H9 (cell line): ENCODE results near the gene MFSD1. TPM values are rescaled to one million over a fixed set of nuclear protein-coding genes. Genes with fewer than 3 reads are reported as not detected.

Experiments used
- DNase-seq: peaks from one replicate; pipeline ENCODE4 v3.0.0-alpha.2; 2017
- H2AFZ ChIP-seq: one replicate; pipeline ENCODE4 v1.6.1; 2013; ENCODE audit warnings: mild to moderate bottlenecking, low read length, control low read depth, moderate library complexity
- H2AK5ac ChIP-seq: 2 replicates; pipeline ENCODE4 v1.6.1; 2013; ENCODE audit warnings: low read length, control low read depth, mixed read lengths; ENCODE audit not compliant: insufficient read length
- H2BK120ac ChIP-seq: one replicate; pipeline ENCODE4 v1.6.1; 2013; ENCODE audit warnings: low read depth, mild to moderate bottlenecking, low read length, control low read depth, inconsistent platforms; ENCODE audit not compliant: poor library complexity, severe bottlenecking
- H2BK12ac ChIP-seq: 2 replicates; pipeline ENCODE4 v1.6.1; 2013; ENCODE audit warnings: low read length, control low read depth, mixed read lengths, low read depth; ENCODE audit not compliant: insufficient read length
- H2BK15ac ChIP-seq: 2 replicates; pipeline ENCODE4 v1.6.1; 2013; ENCODE audit warnings: low read depth, low read length, control low read depth
- H2BK20ac ChIP-seq: one replicate; pipeline ENCODE4 v1.6.1; 2013; ENCODE audit warnings: low read depth, mild to moderate bottlenecking, low read length, control low read depth, inconsistent platforms; ENCODE audit not compliant: poor library complexity, severe bottlenecking
- H2BK5ac ChIP-seq: 2 replicates; pipeline ENCODE4 v1.6.1; 2013; ENCODE audit warnings: low read length, control low read depth, mixed read lengths; ENCODE audit not compliant: insufficient read length
- H3K14ac ChIP-seq: 2 replicates; pipeline ENCODE4 v1.6.1; 2013; ENCODE audit warnings: low read length, control low read depth; ENCODE audit not compliant: insufficient read depth
- H3K18ac ChIP-seq: 2 replicates; pipeline ENCODE4 v1.6.1; 2013; ENCODE audit warnings: low read depth, mild to moderate bottlenecking, mixed read lengths, low read length, control low read depth; ENCODE audit not compliant: insufficient read length
- H3K23ac ChIP-seq: 2 replicates; pipeline ENCODE4 v1.6.1; 2013; ENCODE audit warnings: low read length, control low read depth, mixed read lengths, low read depth; ENCODE audit not compliant: insufficient read length
- H3K23me2 ChIP-seq: 2 replicates; pipeline ENCODE4 v1.6.1; 2013; ENCODE audit warnings: low read depth, mild to moderate bottlenecking, mixed read lengths, low read length, control low read depth; ENCODE audit not compliant: insufficient read length, poor library complexity, severe bottlenecking
- H3K27ac ChIP-seq: 2 replicates; pipeline ENCODE4 v1.5.1; 2013; ENCODE audit warnings: low read length, control low read depth, mixed read lengths, low read depth; ENCODE audit not compliant: insufficient read length
- H3K27me3 ChIP-seq: 2 replicates; pipeline ENCODE4 v1.6.1; 2013; ENCODE audit warnings: low read length, control low read depth, inconsistent platforms; ENCODE audit not compliant: insufficient read depth
- H3K4ac ChIP-seq: 2 replicates; pipeline ENCODE4 v1.6.1; 2013; ENCODE audit warnings: low read depth, mild to moderate bottlenecking, control low read depth, inconsistent platforms, low read length, moderate library complexity
- H3K4me1 ChIP-seq: 2 replicates; pipeline ENCODE4 v1.6.1; 2013; ENCODE audit warnings: low read length, control low read depth, inconsistent platforms; ENCODE audit not compliant: insufficient read depth
- H3K4me2 ChIP-seq: 2 replicates; pipeline ENCODE4 v1.6.1; 2013; ENCODE audit warnings: low read length, control low read depth, mixed read lengths; ENCODE audit not compliant: insufficient read length, insufficient read depth
- H3K56ac ChIP-seq: 2 replicates; pipeline ENCODE4 v1.6.1; 2013; ENCODE audit warnings: low read depth, mild to moderate bottlenecking, mixed read lengths, low read length, control low read depth; ENCODE audit not compliant: insufficient read length
- H3K79me1 ChIP-seq: 2 replicates; pipeline ENCODE4 v1.6.1; 2013; ENCODE audit warnings: low read depth, mild to moderate bottlenecking, moderate library complexity, low read length, control low read depth, inconsistent platforms; ENCODE audit not compliant: insufficient read depth, poor library complexity, severe bottlenecking
- H3K79me2 ChIP-seq: 2 replicates; pipeline ENCODE4 v1.6.1; 2013; ENCODE audit warnings: low read length, control low read depth, inconsistent platforms; ENCODE audit not compliant: insufficient read depth
- H3K9ac ChIP-seq: 2 replicates; pipeline ENCODE4 v1.6.1; 2013; ENCODE audit warnings: low read length, control low read depth, mixed read lengths; ENCODE audit not compliant: insufficient read length; ENCODE audit errors: extremely low read depth
- H3K9me3 ChIP-seq: one replicate; pipeline ENCODE4 v1.6.1; 2013; ENCODE audit warnings: low read depth, low read length, inconsistent platforms; ENCODE audit not compliant: control insufficient read depth
- H3T11ph ChIP-seq: one replicate; pipeline ENCODE4 v1.6.1; 2013; ENCODE audit warnings: mild to moderate bottlenecking, low read length, control low read depth, inconsistent platforms
- H4K20me1 ChIP-seq: one replicate; pipeline ENCODE4 v1.6.1; 2013; ENCODE audit not compliant: control insufficient read depth, insufficient read length, insufficient read depth
- H4K5ac ChIP-seq: 2 replicates; pipeline ENCODE4 v1.6.1; 2013; ENCODE audit warnings: low read depth, mild to moderate bottlenecking, mixed read lengths, low read length, control low read depth; ENCODE audit not compliant: insufficient read length
- H4K8ac ChIP-seq: replicated peaks from 2 replicates; pipeline ENCODE4 v1.6.1; 2013; ENCODE audit warnings: low read length, control low read depth, mixed read lengths, low read depth; ENCODE audit not compliant: insufficient read length
- H4K91ac ChIP-seq: 2 replicates; pipeline ENCODE4 v1.6.1; 2013; ENCODE audit warnings: low read depth, mild to moderate bottlenecking, moderate library complexity, mixed read lengths, low read length, control low read depth; ENCODE audit not compliant: insufficient read length
- H3K27ac Mint-ChIP-seq, 3 experiments: 2 replicates in 2 of 3; 3 replicates in 1 of 3; pipeline ENCODE4 v1.8.0; 2020 to 2021; ENCODE audit warnings: mixed read lengths in 3 of 3, mild to moderate bottlenecking in 1 of 3, moderate library complexity in 1 of 3
- H3K27me3 Mint-ChIP-seq: 2 replicates; pipeline ENCODE4 v1.8.0; 2021; ENCODE audit warnings: low read depth, mild to moderate bottlenecking, moderate library complexity, mixed read lengths
- H3K36me3 Mint-ChIP-seq, 3 experiments: 2 replicates in 2 of 3; 3 replicates in 1 of 3; pipeline ENCODE4 v1.8.0; 2020 to 2021; ENCODE audit warnings: low read depth in 3 of 3, mixed read lengths in 3 of 3; ENCODE audit not compliant: insufficient read depth in 1 of 3
- H3K4me1 Mint-ChIP-seq, 2 experiments: 2 replicates each; pipeline ENCODE4 v1.8.0; 2020; ENCODE audit warnings: mixed read lengths in 2 of 2
- H3K4me3 Mint-ChIP-seq, 2 experiments: 2 replicates in 1 of 2; 3 replicates in 1 of 2; pipeline ENCODE4 v1.8.0; 2020 to 2021; ENCODE audit warnings: mild to moderate bottlenecking in 2 of 2, mixed read lengths in 2 of 2, moderate library complexity in 1 of 2
- H3K9me3 Mint-ChIP-seq, 2 experiments: 2 replicates in 1 of 2; 3 replicates in 1 of 2; pipeline ENCODE4 v1.8.0; 2020; ENCODE audit warnings: mild to moderate bottlenecking in 2 of 2, mixed read lengths in 2 of 2, moderate library complexity in 1 of 2
- CTCF ChIP-seq: fragments of 200-600 bp; sonication (generic); conservative IDR thresholded peaks from 3 replicates; pipeline ENCODE4 v1.8.0; 2021; ENCODE audit warnings: antibody characterized with exemption, mild to moderate bottlenecking
- WGBS: extraction: QIAGEN DNeasy Blood & Tissue Kit; methylation state at CpG from one replicate; pipeline ENCODE4 v1.1.7; 2013; ENCODE audit warnings: missing lambda C conversion rate, low lambda C conversion rate, mixed read lengths; ENCODE audit not compliant: insufficient read length; ENCODE audit errors: extremely low coverage; 5-methylcytosine and 5-hydroxymethylcytosine counted together
- total RNA-seq: library from RNA; stranded (reverse); gene quantifications from 2 replicates; pipeline ENCODE4 v1.2.1, GENCODE V29; 2021

The MFSD1 gene
- total RNA-seq, 1 experiment from 2014 or later, result 9.5 TPM

GRCh38 chr3:158753854-158754253 lies 48.0 kb upstream of the MFSD1 start:
- H3K56ac ChIP-seq, result no peak overlapping the region
- H3K9ac ChIP-seq, result no peak overlapping the region
- H3T11ph ChIP-seq, result no peak overlapping the region
- no peak overlapping the region for H3K14ac ChIP-seq
- no CpG with 5 or more reads among the region's 5 CpGs for WGBS
- no peaks in the 10 kb centered on the region for H3K79me1 ChIP-seq
- H3K4me3 Mint-ChIP-seq, result no peak overlapping the region
- H2BK12ac ChIP-seq, result no peak overlapping the region
- H2AK5ac ChIP-seq, result no peak overlapping the region
- no peaks in the 10 kb centered on the region for H3K9me3 Mint-ChIP-seq
- no peak overlapping the region for H2BK120ac ChIP-seq
- no peaks in the 10 kb centered on the region for H3K4me1 Mint-ChIP-seq
- H2BK5ac ChIP-seq, result no peak overlapping the region
- H2BK15ac ChIP-seq, result no peak overlapping the region
- no peaks in the 10 kb centered on the region for H3K27me3 ChIP-seq
- H4K5ac ChIP-seq, result no peak overlapping the region
- DNase-seq, result no peak
- no peaks in the 10 kb centered on the region for H3K9me3 ChIP-seq
- H3K27ac ChIP-seq, result no peak overlapping the region
- H4K91ac ChIP-seq, result no peak overlapping the region
- no peak overlapping the region for H3K23ac ChIP-seq
- no peak overlapping the region; a peak in 1 of 7 replicates for H3K27ac Mint-ChIP-seq
- no peak overlapping the region for H3K18ac ChIP-seq
- no peak overlapping the region for H3K4me2 ChIP-seq
- H3K27me3 Mint-ChIP-seq, result no peaks in the 10 kb centered on the region
- no peak overlapping the region for H2AFZ ChIP-seq
- no peaks in the 10 kb centered on the region; a peak in 1 of 7 replicates for H3K36me3 Mint-ChIP-seq
- no peak overlapping the region for H4K8ac ChIP-seq
- H3K4ac ChIP-seq, result no peak overlapping the region
- TF ChIP-seq CTCF, result no peak
- no peaks in the 10 kb centered on the region for H3K23me2 ChIP-seq
- no peaks in the 10 kb centered on the region for H3K4me1 ChIP-seq
- H2BK20ac ChIP-seq, result no peak overlapping the region
- no peaks in the 10 kb centered on the region for H3K79me2 ChIP-seq
- H4K20me1 ChIP-seq, result no peaks in the 10 kb centered on the region
